Upper lobe of right lung (tissue), 1 donor: ENCODE data around the gene RRP15. TPM values are rescaled to one million over a fixed set of nuclear protein-coding genes. Genes with fewer than 3 reads are reported as not detected.
A peak's percentile ranks its signal among the peaks of the same experiment; 100 is the strongest.

Source experiments
- ATAC-seq: fragments of 200-7000 bp; cut with Tn5 transposase; one replicate; pipeline ENCODE4 v1.9.1; 2020; ENCODE audit warnings: mild to moderate bottlenecking, moderate library complexity
- DNase-seq: peaks from one replicate; pipeline ENCODE4 v3.0.0-alpha.2; 2020
- H3K27ac ChIP-seq: fragments of 200-600 bp; one replicate; pipeline ENCODE4 v1.8.0; 2022
- H3K27me3 ChIP-seq: fragments of 200-600 bp; one replicate; pipeline ENCODE4 v1.8.0; 2022; ENCODE audit warnings: mild to moderate bottlenecking
- H3K36me3 ChIP-seq: fragments of 200-600 bp; one replicate; pipeline ENCODE4 v1.8.0; 2022
- H3K4me1 ChIP-seq: fragments of 200-600 bp; one replicate; pipeline ENCODE4 v1.8.0; 2022
- H3K4me3 ChIP-seq: fragments of 200-600 bp; one replicate; pipeline ENCODE4 v1.8.0; 2022; ENCODE audit warnings: mild to moderate bottlenecking
- H3K9me3 ChIP-seq: fragments of 200-600 bp; one replicate; pipeline ENCODE4 v1.8.0; 2022
- CTCF ChIP-seq: fragments of 200-600 bp; IDR thresholded peaks from one replicate; pipeline ENCODE4 v1.8.0; 2022; ENCODE audit warnings: antibody characterized with exemption
- intact Hi-C: fragments of 100-400 bp; cut with DNase I; formaldehyde crosslinking; loops from one replicate; pipeline ENCODE4 v1.11.0; 2022
- total RNA-seq: library from RNA; stranded (reverse); fragmentation: NEBNext Ultra II Directional; extraction: Animal tissue kit (Norgen Biotek cat#: 25700); gene quantifications from one replicate; pipeline ENCODE4 v1.2.1, GENCODE V29; 2021
- donor health status: DM: no; HTN: yes; CAD: no; lungs with severe emphysema.

Gene RRP15
- total RNA-seq, 1 donor from 2014 or later, result 16.9 TPM

DNA sequence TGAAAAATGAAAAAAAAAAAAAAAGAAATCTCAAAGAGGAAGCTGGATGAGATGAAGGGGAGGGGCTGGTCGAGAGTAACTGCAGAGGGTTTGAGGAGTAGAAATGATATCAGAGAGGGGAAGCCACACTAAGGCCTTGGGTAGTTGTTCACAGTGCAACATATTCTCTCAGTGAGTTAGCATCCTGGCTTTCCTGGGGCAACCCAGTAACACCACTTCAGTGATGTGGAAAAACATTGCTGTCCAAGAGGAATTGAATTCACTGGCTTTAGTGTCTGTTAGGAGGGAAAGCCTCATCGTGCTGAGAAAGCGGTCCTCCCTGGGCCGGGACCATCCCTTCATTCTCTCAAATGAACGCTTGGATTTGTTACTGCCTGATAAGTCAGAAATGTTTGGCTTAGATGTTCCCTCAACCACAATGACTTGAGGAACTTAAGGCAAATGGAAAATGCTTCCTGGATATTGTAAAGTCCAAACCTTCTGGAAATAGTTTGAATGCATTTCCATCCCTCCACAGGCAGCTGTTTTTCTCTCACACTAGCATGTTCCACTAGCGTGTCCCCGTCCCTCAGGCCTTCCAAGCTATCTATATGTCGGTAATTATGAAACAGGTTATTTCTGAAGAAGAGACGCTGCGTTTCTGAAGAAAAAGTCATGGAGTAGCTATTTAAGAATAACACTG, 72.3 kb downstream of the RRP15 start:
- DNase-seq, result no peak
- no peak for TF ChIP-seq CTCF
- Histone ChIP-seq H3K4me3 (no peak overlapping the region), H3K27me3 (no peaks in the 10 kb centered on the region), H3K4me1 (peaks cover 8% of the 10 kb centered on the region), H3K36me3 (no peaks in the 10 kb centered on the region), H3K9me3 (no peaks in the 10 kb centered on the region), H3K27ac (peak overlapping the region; percentile 40)
- ATAC-seq, result peak; percentile 25
- intact Hi-C loops, result no loop called here

GRCh38 chr1:218357893-218358232, 72.8 kb downstream of the RRP15 start:
- ATAC-seq (no peak), DNase-seq (no peak)
- peaks cover 8% of the 10 kb centered on the region for H3K4me1 ChIP-seq
- no peaks in the 10 kb centered on the region for H3K36me3 ChIP-seq
- intact Hi-C loops, result no loop called here
- no peaks in the 10 kb centered on the region for H3K27me3 ChIP-seq
- no peak overlapping the region for H3K4me3 ChIP-seq
- H3K27ac ChIP-seq, result peak overlapping the region; percentile 40
- no peaks in the 10 kb centered on the region for H3K9me3 ChIP-seq
- TF ChIP-seq CTCF, result no peak

DNA sequence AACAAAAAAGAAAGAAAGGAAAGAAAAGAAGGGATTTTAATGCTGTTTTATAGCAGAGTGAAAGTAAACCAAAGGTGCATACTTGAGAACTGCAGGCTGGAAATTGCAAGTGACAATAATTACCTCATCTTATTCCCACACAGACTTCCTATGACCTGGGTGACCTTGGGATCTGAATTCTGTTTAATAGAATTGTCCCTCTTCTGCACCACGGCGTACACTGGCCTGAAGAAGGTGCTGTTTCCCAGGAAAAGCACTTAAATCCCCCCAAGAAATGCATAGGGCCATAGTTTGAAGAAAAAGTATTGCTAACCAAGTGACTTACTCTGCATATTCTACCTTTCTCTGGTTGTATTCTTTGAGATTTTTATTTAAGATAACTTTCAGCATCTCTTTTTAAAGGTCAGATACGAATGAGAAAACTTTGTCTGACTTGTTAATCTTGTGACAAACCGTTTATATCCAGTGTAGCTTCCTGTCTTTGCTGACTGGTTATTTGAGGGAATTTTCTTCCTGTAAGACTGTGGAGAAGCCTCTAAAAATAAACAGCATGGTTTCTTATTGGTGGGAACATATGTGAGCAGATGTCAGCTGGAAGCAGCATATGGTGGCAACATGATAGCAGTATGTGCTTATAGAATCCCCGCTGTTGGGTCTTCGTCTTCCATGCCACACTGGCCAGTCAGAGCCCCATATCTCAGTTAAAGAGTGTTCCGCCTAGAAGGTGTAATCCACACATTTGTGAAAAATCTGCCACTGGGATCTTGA, 76.4 kb downstream of the RRP15 start:
- Histone ChIP-seq H3K27me3 (no peaks in the 10 kb centered on the region), H3K4me1 (peaks cover 24% of the 10 kb centered on the region), H3K36me3 (no peaks in the 10 kb centered on the region), H3K9me3 (no peaks in the 10 kb centered on the region), H3K27ac (no peak overlapping the region), H3K4me3 (no peak overlapping the region)
- intact Hi-C loops, result no loop called here
- peak; percentile 44 for TF ChIP-seq CTCF
- peak; percentile 44 for ATAC-seq
- no peak for DNase-seq

DNA sequence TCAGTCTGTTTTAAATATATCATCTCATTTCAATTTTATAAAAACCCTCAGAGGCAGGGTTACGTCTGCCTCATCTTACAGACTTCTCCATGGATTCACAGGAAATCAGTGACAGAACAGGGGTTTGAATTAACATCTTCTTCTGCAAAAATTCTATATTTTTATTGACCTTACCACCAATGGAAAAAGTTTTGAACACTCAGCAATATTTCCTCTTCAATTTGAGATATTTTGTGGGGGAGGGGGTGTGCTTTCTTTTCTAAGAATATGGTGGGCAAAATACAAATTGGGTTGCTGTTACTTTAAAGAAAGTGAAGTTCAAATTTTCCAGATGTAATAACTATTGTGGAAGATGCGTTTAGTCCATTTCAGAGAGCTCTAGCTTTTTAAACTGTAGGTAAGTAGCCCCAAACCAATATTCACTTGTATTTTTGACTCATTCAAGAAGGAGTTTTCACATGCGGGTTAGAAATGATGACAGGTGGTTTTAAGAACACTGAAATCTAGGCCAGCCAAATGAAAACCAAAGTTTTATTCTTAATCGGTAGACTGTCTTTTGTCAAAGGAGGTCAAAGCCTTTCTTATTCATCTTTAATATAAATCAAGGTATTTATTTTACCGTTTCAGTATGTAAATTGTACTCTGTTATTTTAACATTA, 77.5 kb downstream of the RRP15 start:
- no peak for TF ChIP-seq CTCF
- intact Hi-C loops, result no loop called here
- H3K36me3 ChIP-seq, result no peaks in the 10 kb centered on the region
- no peaks in the 10 kb centered on the region for H3K27me3 ChIP-seq
- no peak overlapping the region for H3K27ac ChIP-seq
- no peaks in the 10 kb centered on the region for H3K9me3 ChIP-seq
- DNase-seq (no peak), ATAC-seq (no peak)
- H3K4me1 ChIP-seq, result peaks cover 18% of the 10 kb centered on the region
- H3K4me3 ChIP-seq, result no peak overlapping the region

GRCh38 chr1:218363141-218363540, 78.0 kb downstream of the RRP15 start:
- intact Hi-C loops, result no loop called here
- no peak for DNase-seq
- H3K27me3 ChIP-seq, result no peaks in the 10 kb centered on the region
- peaks cover 16% of the 10 kb centered on the region for H3K4me1 ChIP-seq
- H3K27ac ChIP-seq, result no peak overlapping the region
- ATAC-seq, result no peak
- no peaks in the 10 kb centered on the region for H3K9me3 ChIP-seq
- H3K36me3 ChIP-seq, result no peaks in the 10 kb centered on the region
- no peak overlapping the region for H3K4me3 ChIP-seq
- TF ChIP-seq CTCF, result no peak
